ENCODE results near the gene PTPRG. TPM values are rescaled to one million over a fixed set of nuclear protein-coding genes. Genes with fewer than 3 reads are reported as not detected.
"Not testable (repeated sequence)": the region's sequence is repeated elsewhere in the genome, so short reads cannot be mapped to it uniquely, and the experiment has no call there.

Gene PTPRG
- total RNA-seq, 1 experiment from 2014 or later: 0.73 TPM

DNA sequence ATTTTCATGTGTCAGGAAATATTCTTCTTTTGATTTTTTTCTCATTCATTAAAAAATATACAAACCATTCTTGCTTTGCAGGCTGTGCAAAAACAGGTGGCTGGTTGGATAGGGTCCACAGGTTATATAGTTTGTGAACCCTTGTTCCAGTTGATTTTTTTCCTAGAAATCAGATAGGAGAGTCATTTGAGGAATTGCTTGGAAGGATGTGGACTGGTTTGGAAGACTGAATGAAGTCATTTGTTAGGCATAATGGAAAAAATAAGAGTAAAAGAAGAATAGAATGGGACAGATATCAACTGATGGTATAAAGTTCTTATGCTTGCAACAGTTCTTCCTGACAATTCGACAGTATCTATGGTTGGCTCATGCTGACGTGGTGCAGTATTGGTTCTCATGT is 189.4 kb downstream of the PTPRG start:
- POLR2A ChIA-PET (ENCODE audit: unreplicated experiment): no interaction called here
- Histone ChIP-seq H3K9ac (ENCODE audit: low read length) (no peak overlapping the region), H3K27ac (ENCODE audit: low read length) (no peak overlapping the region), H3K9me3 (ENCODE audit: low read length) (peaks cover 10% of the 10 kb centered on the region; the same call in 1 of the 2 replicates), H3K36me3 (ENCODE audit: low read depth, low read length) (no peaks in the 10 kb centered on the region), H3K4me3 (ENCODE audit: low read length) (no peak overlapping the region), H3K4me1 (ENCODE audit: insufficient read depth, low read length) (no peaks in the 10 kb centered on the region), H4K20me1 (ENCODE audit: low read length) (no peaks in the 10 kb centered on the region), H3F3A (ENCODE audit: low read length, unreplicated experiment) (no peaks in the 10 kb centered on the region), H3K27me3 (ENCODE audit: low read length) (no peaks in the 10 kb centered on the region), H3K4me2 (ENCODE audit: low read length) (no peak overlapping the region), H3K9me2 (replicated peaks; ENCODE audit: low read length) (no peaks in the 10 kb centered on the region), H2AFZ (ENCODE audit: low read length) (no peak overlapping the region), H3K79me2 (ENCODE audit: low read length) (no peaks in the 10 kb centered on the region)
- intact Hi-C loops (cut with micrococcal nuclease): no loop called here
- DNase-seq: no peak
- CTCF ChIA-PET: no interaction called here
- no peak for ATAC-seq
- BruUV-seq (replicated peaks): no TSS peak
- TF ChIP-seq EZH2 (IDR thresholded peaks at IDR 0.05; ENCODE audit: low read length, unreplicated experiment) (no peak), EZH2phosphoT487 (IDR thresholded peaks at IDR 0.05; ENCODE audit: borderline replicate concordance, low read length) (no peak)
- TF ChIP-seq, protein P1, sequence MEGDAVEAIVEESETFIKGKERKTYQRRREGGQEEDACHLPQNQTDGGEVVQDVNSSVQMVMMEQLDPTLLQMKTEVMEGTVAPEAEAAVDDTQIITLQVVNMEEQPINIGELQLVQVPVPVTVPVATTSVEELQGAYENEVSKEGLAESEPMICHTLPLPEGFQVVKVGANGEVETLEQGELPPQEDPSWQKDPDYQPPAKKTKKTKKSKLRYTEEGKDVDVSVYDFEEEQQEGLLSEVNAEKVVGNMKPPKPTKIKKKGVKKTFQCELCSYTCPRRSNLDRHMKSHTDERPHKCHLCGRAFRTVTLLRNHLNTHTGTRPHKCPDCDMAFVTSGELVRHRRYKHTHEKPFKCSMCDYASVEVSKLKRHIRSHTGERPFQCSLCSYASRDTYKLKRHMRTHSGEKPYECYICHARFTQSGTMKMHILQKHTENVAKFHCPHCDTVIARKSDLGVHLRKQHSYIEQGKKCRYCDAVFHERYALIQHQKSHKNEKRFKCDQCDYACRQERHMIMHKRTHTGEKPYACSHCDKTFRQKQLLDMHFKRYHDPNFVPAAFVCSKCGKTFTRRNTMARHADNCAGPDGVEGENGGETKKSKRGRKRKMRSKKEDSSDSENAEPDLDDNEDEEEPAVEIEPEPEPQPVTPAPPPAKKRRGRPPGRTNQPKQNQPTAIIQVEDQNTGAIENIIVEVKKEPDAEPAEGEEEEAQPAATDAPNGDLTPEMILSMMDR (conservative IDR thresholded peaks at IDR 0.05; ENCODE audit: low read depth, low read length): no peak

DNA sequence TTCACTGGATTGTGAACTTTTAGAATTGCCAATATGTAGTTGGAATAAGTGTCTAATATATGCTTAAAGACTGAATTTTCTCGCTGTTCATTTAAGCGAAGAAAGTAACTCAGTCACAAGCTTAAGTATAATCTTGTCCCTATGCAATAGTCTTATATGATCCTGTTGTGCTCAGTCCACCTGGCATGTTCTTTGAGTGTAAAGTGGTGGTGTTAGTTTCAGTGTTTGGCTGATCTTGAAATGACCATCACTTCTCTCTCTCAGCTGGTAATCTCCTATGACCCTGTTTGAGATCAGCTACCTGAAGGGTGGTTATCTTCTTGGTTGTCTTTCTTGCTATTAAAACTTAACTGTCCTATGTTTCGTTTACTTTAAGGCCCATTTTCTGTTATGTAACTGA is 197.5 kb downstream of the PTPRG start:
- Histone ChIP-seq H3K36me3 (ENCODE audit: low read depth, low read length) (no peaks in the 10 kb centered on the region), H3K27me3 (ENCODE audit: low read length) (no peaks in the 10 kb centered on the region), H3K79me2 (ENCODE audit: low read length) (no peaks in the 10 kb centered on the region), H3K9ac (ENCODE audit: low read length) (no peak overlapping the region), H3K4me2 (ENCODE audit: low read length) (no peak overlapping the region), H4K20me1 (ENCODE audit: low read length) (no peaks in the 10 kb centered on the region), H3K4me1 (ENCODE audit: insufficient read depth, low read length) (no peaks in the 10 kb centered on the region), H3F3A (ENCODE audit: low read length, unreplicated experiment) (no peaks in the 10 kb centered on the region), H2AFZ (ENCODE audit: low read length) (no peak overlapping the region), H3K9me2 (replicated peaks; ENCODE audit: low read length) (no peaks in the 10 kb centered on the region), H3K9me3 (ENCODE audit: low read length) (no peaks in the 10 kb centered on the region), H3K4me3 (ENCODE audit: low read length) (no peak overlapping the region), H3K27ac (ENCODE audit: low read length) (no peak overlapping the region)
- no TSS peak for BruUV-seq (replicated peaks)
- ChIA-PET POLR2A (ENCODE audit: unreplicated experiment) (no interaction called here), CTCF (no interaction called here)
- no peak for DNase-seq
- TF ChIP-seq EZH2phosphoT487 (IDR thresholded peaks at IDR 0.05; ENCODE audit: borderline replicate concordance, low read length) (no peak), EZH2 (IDR thresholded peaks at IDR 0.05; ENCODE audit: low read length, unreplicated experiment) (no peak)
- TF ChIP-seq, protein P1 (conservative IDR thresholded peaks at IDR 0.05; ENCODE audit: low read depth, low read length): no peak
- intact Hi-C loops (cut with micrococcal nuclease): no loop called here
- no peak for ATAC-seq

DNA sequence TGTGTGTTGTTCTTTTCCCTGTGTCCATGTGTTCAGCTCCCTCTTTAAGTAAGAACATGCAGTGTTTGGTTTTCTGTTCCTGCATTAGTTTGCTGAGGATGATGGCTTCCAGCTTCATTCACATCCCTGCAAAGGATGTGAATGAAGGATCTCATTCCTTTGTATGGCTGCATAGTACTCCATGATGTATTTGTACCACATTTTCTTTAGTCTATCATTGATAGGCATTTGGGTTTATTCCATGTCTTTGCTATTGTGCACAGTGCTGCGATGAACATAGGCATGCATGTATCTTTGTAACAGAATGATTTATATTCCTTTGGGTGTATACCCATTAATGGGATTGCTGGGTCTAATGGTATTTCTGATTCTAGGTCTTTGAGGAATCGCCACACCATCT is 199.4 kb downstream of the PTPRG start:
- H4K20me1 ChIP-seq (ENCODE audit: low read length); H3F3A ChIP-seq (ENCODE audit: low read length, unreplicated experiment); H3K4me1 ChIP-seq (ENCODE audit: insufficient read depth, low read length); BruUV-seq (replicated peaks); intact Hi-C loops (cut with micrococcal nuclease); CTCF ChIA-PET; H3K9me3 ChIP-seq (ENCODE audit: low read length); POLR2A ChIA-PET (ENCODE audit: unreplicated experiment); H3K27ac ChIP-seq (ENCODE audit: low read length); H3K9me2 ChIP-seq (replicated peaks; ENCODE audit: low read length); DNase-seq; H3K79me2 ChIP-seq (ENCODE audit: low read length); H3K4me3 ChIP-seq (ENCODE audit: low read length); H3K36me3 ChIP-seq (ENCODE audit: low read depth, low read length); H3K4me2 ChIP-seq (ENCODE audit: low read length); H3K27me3 ChIP-seq (ENCODE audit: low read length); H2AFZ ChIP-seq (ENCODE audit: low read length); ATAC-seq; H3K9ac ChIP-seq (ENCODE audit: low read length): not testable (repeated sequence)

All from PC-3 (cell line).